HepG2 (cell line): ENCODE data around the gene RPL39. TPM values are rescaled to one million over a fixed set of nuclear protein-coding genes. Genes with fewer than 3 reads are reported as not detected.

Experiments
- ARNT ChIP-seq: fragments of 450-650 bp; IDR thresholded peaks from 2 replicates; pipeline ENCODE4 v1.6.1; 2017
- CREB1 ChIP-seq, 2 experiments: fragments of 450-650 bp in 1 of 2; IDR thresholded peaks; 2 replicates each; pipeline ENCODE4 v1.6.1; 2016 to 2017; ENCODE audit warnings: control low read depth in 1 of 2, mild to moderate bottlenecking in 1 of 2, missing compliant biosample characterization in 1 of 2, missing genetic modification characterization in 1 of 2
- EHMT2 ChIP-seq: fragments of 200-600 bp; sonication (generic); IDR thresholded peaks from 2 replicates; pipeline ENCODE4 v1.7.0; 2017; ENCODE audit warnings: antibody characterized with exemption, low read depth, low read length, borderline replicate concordance
- HNRNPUL1 ChIP-seq: fragments of 200-400 bp; formaldehyde crosslinking; IDR thresholded peaks from 2 replicates; pipeline ENCODE4 v1.6.1; 2017; ENCODE audit warnings: low read depth, mild to moderate bottlenecking, low read length, moderate library complexity
- MAFG ChIP-seq: sonication (generic); formaldehyde crosslinking; IDR thresholded peaks from 2 replicates; pipeline ENCODE4 v1.5.1; 2020; ENCODE audit warnings: mild to moderate bottlenecking, missing genetic modification reagents
- PITX1 ChIP-seq: sonication (generic); formaldehyde crosslinking; IDR thresholded peaks from 2 replicates; pipeline ENCODE4 v1.5.1; 2020; ENCODE audit warnings: mild to moderate bottlenecking, missing genetic modification reagents
- SRY ChIP-seq: sonication (generic); formaldehyde crosslinking; IDR thresholded peaks from 2 replicates; pipeline ENCODE4 v1.8.0; 2022; ENCODE audit warnings: mild to moderate bottlenecking, missing genetic modification reagents
- YEATS4 ChIP-seq: sonication (generic); formaldehyde crosslinking; IDR thresholded peaks from 2 replicates; pipeline ENCODE4 v1.4.0; 2020; ENCODE audit warnings: missing genetic modification reagents, borderline replicate concordance
- ZFP41 ChIP-seq: sonication (generic); formaldehyde crosslinking; IDR thresholded peaks from 2 replicates; pipeline ENCODE4 v1.4.0; 2020; ENCODE audit warnings: mild to moderate bottlenecking, missing genetic modification reagents, borderline replicate concordance
- ZNF207 ChIP-seq: fragments of 450-650 bp; IDR thresholded peaks from 2 replicates; pipeline ENCODE4 v1.6.1; 2016; ENCODE audit warnings: antibody characterized with exemption, borderline replicate concordance
- ZNF329 ChIP-seq: sonication (generic); formaldehyde crosslinking; IDR thresholded peaks from 2 replicates; pipeline ENCODE4 v1.9.0; 2021; ENCODE audit warnings: low read depth, mild to moderate bottlenecking, missing genetic modification reagents
- ZNF451 ChIP-seq: sonication (generic); formaldehyde crosslinking; IDR thresholded peaks from 2 replicates; pipeline ENCODE4 v1.5.0; 2020; ENCODE audit warnings: mild to moderate bottlenecking, missing genetic modification reagents
- ZNF569 ChIP-seq: sonication (generic); formaldehyde crosslinking; IDR thresholded peaks from 2 replicates; pipeline ENCODE4 v1.5.0; 2020; ENCODE audit warnings: mild to moderate bottlenecking, missing genetic modification reagents, moderate library complexity, borderline replicate concordance
- ZNF629 ChIP-seq: sonication (generic); formaldehyde crosslinking; conservative IDR thresholded peaks from 2 replicates; pipeline ENCODE4 v1.5.0; 2020; ENCODE audit warnings: missing genetic modification reagents
- polyA plus RNA-seq, 8 experiments: library from polyadenylated mRNA; depleted of rRNA in 3 of 8; stranded (reverse) in 7 of 8; unstranded in 1 of 8; fragments of >200 nt; fragmentation: Illumina TruSeq in 4 of 8; extraction: Trizol in 4 of 8; gene quantifications; 2 replicates each; pipeline versions ENCODE4 v1.2.1 to v1.2.3, GENCODE V29; 2011 to 2016; ENCODE audit warnings: low read depth in 4 of 8, missing spikeins in 1 of 8, mixed read lengths in 1 of 8; ENCODE audit not compliant: insufficient read depth in 1 of 8
- total RNA-seq, 5 experiments: library from RNA; depleted of rRNA; stranded (reverse); fragments of >200 nt; fragmentation: Illumina TruSeq; extraction: Trizol; gene quantifications; 2 replicates each; pipeline ENCODE4 v1.2.3, GENCODE V29; 2016; ENCODE audit warnings: low read depth in 1 of 5
- TF ChIP-seq, protein P1 (sequence below): sonication (generic); formaldehyde crosslinking; IDR thresholded peaks from 2 replicates; pipeline ENCODE4 v1.4.0; 2020; ENCODE audit warnings: mild to moderate bottlenecking, low read depth, missing genetic modification reagents
- TF ChIP-seq, protein P2 (sequence below): sonication (generic); formaldehyde crosslinking; IDR thresholded peaks from 2 replicates; pipeline ENCODE4 v1.5.0; 2020; ENCODE audit warnings: mild to moderate bottlenecking, missing genetic modification reagents
- TF ChIP-seq, protein P3 (sequence below): sonication (generic); formaldehyde crosslinking; IDR thresholded peaks from 2 replicates; pipeline ENCODE4 v1.5.0; 2020; ENCODE audit warnings: mild to moderate bottlenecking, missing genetic modification reagents, borderline replicate concordance
- TF ChIP-seq, protein P4 (sequence below): sonication (generic); formaldehyde crosslinking; IDR thresholded peaks from 2 replicates; pipeline ENCODE4 v1.5.1; 2020; ENCODE audit warnings: mild to moderate bottlenecking, missing genetic modification reagents, borderline replicate concordance

RPL39 gene
- total and polyA plus RNA-seq, 2 of the 13 experiments (the other 11 are each of a cell fraction or from before 2014, with no cell fraction given): 2,312 to 3,547 TPM

DNA sequence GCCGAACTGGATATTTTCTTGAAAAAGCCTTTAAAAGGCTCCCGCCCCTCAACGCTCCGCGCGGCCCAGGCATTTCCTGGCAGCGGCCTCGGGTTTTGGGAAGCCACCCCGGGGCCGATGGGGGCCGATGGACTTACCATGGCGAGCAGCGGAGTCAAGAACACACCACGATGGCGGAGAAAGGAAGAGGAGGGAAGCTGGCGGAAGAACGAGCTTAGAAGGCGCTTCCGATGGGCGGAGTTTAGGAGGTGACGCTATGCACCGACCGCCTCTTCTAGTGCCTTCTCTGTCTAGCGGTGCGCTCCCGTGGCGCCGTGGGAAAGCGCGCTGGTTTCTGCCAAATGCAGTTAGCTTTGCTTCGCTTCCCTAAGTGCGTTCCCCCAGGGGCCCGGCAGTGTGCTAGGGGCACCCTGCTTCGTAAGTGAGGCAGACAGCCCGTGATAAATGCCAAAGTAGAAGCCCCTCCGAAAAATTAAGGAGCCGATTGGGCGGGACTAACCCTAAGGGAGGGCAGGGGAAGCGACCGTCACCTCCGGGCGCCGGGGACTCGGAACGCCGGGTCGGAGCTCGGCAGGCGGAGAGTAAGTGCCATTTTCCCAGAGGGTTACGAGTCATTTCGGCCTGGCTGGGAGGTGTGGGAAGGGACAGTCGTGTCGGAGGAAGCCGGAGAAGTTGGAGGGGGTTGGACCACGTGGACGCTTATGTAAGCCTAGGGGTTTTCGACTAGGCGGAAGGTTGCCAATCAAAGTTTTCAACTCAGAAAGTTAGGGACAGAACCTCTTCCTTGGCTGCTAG is at the start of gene RPL39 (continued):
- TF ChIP-seq, protein P1, sequence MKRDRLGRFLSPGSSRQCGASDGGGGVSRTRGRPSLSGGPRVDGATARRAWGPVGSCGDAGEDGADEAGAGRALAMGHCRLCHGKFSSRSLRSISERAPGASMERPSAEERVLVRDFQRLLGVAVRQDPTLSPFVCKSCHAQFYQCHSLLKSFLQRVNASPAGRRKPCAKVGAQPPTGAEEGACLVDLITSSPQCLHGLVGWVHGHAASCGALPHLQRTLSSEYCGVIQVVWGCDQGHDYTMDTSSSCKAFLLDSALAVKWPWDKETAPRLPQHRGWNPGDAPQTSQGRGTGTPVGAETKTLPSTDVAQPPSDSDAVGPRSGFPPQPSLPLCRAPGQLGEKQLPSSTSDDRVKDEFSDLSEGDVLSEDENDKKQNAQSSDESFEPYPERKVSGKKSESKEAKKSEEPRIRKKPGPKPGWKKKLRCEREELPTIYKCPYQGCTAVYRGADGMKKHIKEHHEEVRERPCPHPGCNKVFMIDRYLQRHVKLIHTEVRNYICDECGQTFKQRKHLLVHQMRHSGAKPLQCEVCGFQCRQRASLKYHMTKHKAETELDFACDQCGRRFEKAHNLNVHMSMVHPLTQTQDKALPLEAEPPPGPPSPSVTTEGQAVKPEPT: 0 out of 2 replicates have a peak, but pooled peaks have one; percentile 23
- TF ChIP-seq PITX1 (CRISPR knock-in tag) (no peak), ZNF451 (CRISPR knock-in tag) (no peak), ZNF629 (no peak), MAFG (no peak), SRY (CRISPR knock-in tag) (peak; percentile 83; the same call in 1 of the 2 replicates), YEATS4 (CRISPR knock-in tag) (peak; percentile 67), ZNF329 (CRISPR knock-in tag) (no peak), ZNF569 (CRISPR knock-in tag) (no peak), CREB1 (IDR thresholded peaks at IDR 0.05) (no peak), CREB1 (CRISPR knock-in tag; IDR thresholded peaks at IDR 0.05) (no peak; the same call in none of the 2 replicates), ZFP41 (CRISPR knock-in tag) (no peak), ZNF207 (no peak), EHMT2 (no peak), ARNT (no peak), HNRNPUL1 (no peak)
- TF ChIP-seq, protein P2, sequence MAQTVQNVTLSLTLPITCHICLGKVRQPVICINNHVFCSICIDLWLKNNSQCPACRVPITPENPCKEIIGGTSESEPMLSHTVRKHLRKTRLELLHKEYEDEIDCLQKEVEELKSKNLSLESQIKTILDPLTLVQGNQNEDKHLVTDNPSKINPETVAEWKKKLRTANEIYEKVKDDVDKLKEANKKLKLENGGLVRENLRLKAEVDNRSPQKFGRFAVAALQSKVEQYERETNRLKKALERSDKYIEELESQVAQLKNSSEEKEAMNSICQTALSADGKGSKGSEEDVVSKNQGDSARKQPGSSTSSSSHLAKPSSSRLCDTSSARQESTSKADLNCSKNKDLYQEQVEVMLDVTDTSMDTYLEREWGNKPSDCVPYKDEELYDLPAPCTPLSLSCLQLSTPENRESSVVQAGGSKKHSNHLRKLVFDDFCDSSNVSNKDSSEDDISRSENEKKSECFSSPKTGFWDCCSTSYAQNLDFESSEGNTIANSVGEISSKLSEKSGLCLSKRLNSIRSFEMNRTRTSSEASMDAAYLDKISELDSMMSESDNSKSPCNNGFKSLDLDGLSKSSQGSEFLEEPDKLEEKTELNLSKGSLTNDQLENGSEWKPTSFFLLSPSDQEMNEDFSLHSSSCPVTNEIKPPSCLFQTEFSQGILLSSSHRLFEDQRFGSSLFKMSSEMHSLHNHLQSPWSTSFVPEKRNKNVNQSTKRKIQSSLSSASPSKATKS (CRISPR knock-in tag): no peak
- TF ChIP-seq, protein P3, sequence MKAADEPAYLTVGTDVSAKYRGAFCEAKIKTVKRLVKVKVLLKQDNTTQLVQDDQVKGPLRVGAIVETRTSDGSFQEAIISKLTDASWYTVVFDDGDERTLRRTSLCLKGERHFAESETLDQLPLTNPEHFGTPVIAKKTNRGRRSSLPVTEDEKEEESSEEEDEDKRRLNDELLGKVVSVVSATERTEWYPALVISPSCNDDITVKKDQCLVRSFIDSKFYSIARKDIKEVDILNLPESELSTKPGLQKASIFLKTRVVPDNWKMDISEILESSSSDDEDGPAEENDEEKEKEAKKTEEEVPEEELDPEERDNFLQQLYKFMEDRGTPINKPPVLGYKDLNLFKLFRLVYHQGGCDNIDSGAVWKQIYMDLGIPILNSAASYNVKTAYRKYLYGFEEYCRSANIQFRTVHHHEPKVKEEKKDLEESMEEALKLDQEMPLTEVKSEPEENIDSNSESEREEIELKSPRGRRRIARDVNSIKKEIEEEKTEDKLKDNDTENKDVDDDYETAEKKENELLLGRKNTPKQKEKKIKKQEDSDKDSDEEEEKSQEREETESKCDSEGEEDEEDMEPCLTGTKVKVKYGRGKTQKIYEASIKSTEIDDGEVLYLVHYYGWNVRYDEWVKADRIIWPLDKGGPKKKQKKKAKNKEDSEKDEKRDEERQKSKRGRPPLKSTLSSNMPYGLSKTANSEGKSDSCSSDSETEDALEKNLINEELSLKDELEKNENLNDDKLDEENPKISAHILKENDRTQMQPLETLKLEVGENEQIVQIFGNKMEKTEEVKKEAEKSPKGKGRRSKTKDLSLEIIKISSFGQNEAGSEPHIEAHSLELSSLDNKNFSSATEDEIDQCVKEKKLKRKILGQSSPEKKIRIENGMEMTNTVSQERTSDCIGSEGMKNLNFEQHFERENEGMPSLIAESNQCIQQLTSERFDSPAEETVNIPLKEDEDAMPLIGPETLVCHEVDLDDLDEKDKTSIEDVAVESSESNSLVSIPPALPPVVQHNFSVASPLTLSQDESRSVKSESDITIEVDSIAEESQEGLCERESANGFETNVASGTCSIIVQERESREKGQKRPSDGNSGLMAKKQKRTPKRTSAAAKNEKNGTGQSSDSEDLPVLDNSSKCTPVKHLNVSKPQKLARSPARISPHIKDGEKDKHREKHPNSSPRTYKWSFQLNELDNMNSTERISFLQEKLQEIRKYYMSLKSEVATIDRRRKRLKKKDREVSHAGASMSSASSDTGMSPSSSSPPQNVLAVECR: peak; percentile 62; the same call in 1 of the 2 replicates
- TF ChIP-seq, protein P4, sequence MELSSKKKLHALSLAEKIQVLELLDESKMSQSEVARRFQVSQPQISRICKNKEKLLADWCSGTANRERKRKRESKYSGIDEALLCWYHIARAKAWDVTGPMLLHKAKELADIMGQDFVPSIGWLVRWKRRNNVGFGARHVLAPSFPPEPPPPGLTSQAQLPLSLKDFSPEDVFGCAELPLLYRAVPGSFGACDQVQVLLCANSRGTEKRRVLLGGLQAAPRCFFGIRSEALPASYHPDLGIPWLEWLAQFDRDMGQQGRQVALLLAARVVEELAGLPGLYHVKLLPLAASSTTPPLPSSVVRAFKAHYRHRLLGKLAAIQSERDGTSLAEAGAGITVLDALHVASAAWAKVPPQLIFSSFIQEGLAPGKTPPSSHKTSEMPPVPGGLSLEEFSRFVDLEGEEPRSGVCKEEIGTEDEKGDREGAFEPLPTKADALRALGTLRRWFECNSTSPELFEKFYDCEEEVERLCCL (CRISPR knock-in tag): no peak
